ENCODE measurements around the gene JAGN1.
"Not testable (repeated sequence)": the region's sequence is repeated elsewhere in the genome, so short reads cannot be mapped to it uniquely, and the experiment has no call there.

JAGN1 gene

GRCh38 chr3:9867106-9867505, 23.3 kb upstream of the JAGN1 start:
- FAIRE-seq, result no peak

GRCh38 chr3:9869955-9870354, 20.5 kb upstream of the JAGN1 start:
- FAIRE-seq, result no peak

DNA sequence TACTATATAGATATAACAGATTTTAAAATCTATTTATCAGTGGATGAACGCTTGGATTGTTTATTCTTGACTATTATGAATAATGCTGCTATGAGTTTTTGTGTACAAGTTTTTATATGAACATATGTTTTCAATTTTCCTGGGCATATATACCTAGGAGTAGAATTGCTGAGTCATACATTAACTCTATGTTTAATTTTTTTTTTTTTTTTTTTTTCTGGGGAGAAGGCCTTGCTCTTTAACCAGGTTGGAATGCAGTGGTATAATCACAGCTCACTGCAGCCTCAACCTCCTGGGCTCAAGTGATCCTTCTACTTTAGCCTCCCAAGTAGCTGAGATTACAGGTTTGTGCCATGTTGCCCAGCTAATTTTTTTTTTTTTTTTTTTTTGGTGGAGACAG, 19.4 kb upstream of the JAGN1 start:
- no peak for FAIRE-seq

DNA sequence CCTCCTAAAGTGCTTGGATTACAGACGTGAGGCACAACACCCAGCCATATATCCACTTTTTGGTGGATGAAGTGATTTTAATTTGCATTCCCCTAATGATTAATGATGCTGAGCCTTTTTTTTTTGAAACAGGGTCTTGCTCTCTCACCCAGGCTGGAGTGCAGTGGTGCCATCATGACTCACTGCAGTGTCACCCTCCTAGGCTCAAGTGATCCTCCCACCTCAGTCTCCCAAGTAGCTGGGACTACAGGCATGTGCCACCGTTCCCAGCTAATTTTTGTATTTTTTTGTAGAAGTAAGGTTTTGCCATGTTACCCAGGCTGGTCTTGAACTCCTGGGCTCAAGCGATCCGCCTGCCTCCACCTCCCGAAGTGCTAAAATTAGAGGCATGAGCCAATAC, 18.3 kb upstream of the JAGN1 start:
- not testable (repeated sequence) for FAIRE-seq

- FAIRE-seq, result no peak
Measured at GRCh38 chr3:9875448-9875847, 15.0 kb upstream of the JAGN1 start.

DNA sequence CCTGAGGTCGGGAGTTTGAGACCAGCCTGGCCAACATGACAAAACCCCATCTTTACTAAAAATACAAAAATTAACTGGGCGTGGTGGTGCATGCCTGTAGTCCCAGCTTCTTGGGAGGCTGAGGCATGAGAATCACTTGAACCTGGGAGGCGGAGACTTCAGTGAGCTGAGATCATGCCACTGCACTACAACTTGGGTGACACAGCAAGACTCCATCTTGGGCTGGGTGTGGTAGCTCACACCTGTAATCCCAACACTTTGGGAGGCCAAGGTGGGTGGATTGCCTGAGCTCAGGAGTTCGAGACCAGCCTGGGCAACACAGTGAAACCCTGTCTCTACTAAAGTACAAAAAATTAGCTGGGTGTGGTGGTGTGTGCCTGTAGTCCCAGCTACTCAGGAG, 14.2 kb upstream of the JAGN1 start:
- not testable (repeated sequence) for FAIRE-seq

- FAIRE-seq, result no peak
Measured at GRCh38 chr3:9876991-9877390, 13.4 kb upstream of the JAGN1 start.

GRCh38 chr3:9878700-9879099, 11.7 kb upstream of the JAGN1 start:
- no peak for FAIRE-seq

GRCh38 chr3:9879830-9880549, 10.4 kb upstream of the JAGN1 start, which contains the start of gene CIDEC:
CIDEC (minus strand) TSS chr3:9880253; CDS start chr3:9878486, 1,767 bp downstream.
- FAIRE-seq, result no peak

- FAIRE-seq, result no peak
Measured at GRCh38 chr3:9881441-9881840, 9.0 kb upstream of the JAGN1 start.

DNA sequence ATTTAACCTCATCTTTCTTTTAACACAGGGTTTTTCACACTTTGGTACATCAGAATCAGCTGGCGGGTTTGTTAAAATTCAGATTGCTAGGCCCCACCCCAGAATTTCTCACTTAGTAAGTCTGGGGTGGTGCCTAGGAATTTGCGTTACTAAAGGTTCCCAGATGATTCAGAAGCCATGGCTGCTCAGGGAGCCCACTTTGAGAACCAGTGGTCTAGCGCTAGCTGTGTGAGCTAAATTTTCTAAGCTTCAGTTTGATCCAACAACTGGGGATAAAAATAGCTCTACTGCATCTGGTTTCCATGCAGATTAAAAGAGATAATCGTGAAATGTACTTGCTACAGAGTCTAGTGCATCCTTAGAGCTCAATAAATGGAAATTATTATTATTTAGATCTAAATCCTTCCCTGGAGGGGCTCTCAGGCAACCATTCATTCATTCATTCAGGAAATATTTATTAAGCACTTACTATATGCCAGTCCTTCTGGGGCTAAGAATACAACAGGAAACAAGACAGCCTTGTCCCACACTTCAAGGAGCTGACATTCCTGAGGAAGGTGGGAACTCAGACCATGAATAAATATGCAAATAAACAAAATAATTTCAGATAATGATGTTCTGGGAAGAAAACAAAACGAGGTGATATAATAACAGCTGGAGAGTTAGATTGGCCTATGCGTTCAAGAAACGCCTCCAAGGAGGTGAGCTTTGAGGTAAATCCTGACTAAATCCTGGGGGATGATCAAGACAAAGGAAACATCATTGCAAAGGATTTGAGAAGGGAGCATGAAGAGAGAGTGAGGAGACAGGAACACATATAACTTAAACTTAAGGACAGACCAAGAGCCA, 6.5 kb upstream of the JAGN1 start:
- no peak for FAIRE-seq

DNA sequence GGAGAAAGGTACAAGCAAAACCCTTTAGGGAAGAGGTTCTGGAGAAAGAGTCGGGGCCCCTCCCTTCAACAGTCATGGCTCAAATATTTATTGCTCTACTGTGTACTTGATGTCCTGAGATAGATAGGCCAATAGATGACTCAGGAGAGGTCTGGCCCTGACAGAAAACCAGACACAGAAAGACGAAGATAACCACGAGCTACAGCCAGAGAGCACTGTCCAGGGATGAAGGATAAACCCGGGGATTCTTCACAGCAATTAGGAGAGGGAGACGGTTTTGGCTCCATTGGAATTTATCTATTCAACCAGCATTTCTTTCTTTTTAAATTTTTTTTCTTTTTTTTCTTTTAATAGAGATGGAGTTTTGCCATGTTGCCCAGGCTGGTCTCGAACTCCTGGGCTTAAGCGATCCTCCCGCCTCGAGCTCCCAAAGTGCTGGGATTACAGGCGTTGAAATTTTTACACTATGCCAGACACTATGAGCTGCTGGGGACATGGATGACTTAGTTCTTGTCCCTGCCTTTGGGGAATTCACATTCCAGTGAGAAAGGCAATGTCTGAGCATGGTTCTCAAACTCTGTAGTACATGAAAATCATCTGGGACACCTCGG, 5.8 kb upstream of the JAGN1 start:
- no peak for FAIRE-seq

DNA sequence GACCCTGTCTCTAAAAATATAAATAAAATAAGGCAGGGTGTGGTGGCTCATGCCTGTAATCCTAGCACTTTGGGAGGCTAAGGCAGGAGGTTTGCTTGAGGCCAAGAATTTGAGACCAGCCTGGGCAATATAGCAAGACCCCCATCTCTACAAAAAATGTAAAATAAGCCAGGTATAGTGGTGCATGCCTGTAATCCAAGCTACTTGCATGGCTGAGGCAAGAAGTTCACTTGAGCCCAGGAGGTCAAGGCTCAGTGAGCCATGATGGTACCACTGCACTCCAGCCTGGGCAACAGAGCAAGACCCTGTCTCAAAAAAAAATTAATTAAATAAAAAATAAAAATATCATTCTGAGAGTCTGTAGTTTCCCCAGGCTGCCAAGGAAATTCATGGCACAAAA, 4.1 kb upstream of the JAGN1 start:
- no peak for FAIRE-seq

DNA sequence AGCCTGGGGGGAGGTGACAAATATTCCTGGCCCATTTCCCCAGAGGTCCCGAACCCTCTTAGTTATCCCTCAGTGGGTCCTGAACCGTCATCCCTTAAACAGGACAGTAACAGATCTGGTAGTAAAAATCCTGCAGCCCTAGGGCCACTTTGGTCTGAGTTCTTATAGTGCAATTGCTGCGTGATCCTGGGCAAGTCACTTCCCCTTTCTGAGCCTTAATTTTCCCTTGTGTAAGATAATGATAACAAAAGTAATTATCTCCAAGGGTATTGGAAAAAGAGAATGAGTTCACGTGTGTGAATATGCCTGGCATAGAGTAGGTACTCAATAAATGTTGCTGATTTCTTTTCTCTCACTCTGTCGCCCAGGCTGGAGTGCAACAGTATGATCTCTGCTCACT, 2.9 kb upstream of the JAGN1 start:
- no peak for FAIRE-seq

GRCh38 chr3:9888540-9888939, 1.9 kb upstream of the JAGN1 start:
- FAIRE-seq, result no peak

DNA sequence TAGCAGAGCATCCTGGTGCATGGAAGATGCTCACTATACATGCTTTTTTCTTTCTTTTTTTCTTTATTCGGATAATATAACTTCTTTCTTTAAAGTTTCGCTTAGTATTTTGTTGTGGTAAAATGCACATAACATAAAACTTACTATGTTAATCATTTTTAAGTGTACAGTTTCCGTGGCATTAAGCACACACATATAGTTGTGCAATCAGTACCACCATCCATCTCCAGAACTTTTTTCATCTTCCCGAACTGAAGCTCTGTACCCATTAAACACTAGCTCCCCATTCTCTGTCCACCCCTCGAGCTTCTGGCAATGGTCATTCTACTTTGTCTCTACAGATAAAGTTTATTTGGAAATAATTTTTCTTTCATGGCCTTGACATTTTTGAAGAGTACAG, 1.0 kb upstream of the JAGN1 start:
- no peak for FAIRE-seq

GRCh38 chr3:9891072-9891622, 737 bp downstream of the JAGN1 start:
- no peak for FAIRE-seq

DNA sequence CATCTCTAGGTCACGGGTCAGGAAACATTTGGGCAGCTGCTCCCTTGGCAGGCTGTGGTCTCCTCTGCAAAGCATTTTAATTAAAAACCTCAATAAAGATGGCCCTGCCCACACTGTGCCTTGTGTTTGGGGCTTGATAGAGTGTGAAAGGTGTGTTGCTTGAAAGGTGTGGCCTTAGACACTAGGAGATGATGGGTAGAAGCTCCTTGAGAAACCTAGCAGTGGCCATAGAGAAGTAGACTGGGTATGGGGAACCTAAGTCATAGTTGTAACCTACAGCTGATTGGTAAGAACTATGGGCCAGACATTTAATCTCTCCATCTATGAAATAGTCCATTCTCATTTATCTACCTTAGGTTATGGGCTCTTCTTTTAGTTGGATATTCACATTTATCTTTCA, 3.3 kb downstream of the JAGN1 start:
- no peak for FAIRE-seq

- not testable (repeated sequence) for FAIRE-seq
Measured at GRCh38 chr3:9895715-9896114, 5.3 kb downstream of the JAGN1 start.

- not testable (repeated sequence) for FAIRE-seq
Measured at GRCh38 chr3:9896755-9897407, 6.5 kb downstream of the JAGN1 start.

DNA sequence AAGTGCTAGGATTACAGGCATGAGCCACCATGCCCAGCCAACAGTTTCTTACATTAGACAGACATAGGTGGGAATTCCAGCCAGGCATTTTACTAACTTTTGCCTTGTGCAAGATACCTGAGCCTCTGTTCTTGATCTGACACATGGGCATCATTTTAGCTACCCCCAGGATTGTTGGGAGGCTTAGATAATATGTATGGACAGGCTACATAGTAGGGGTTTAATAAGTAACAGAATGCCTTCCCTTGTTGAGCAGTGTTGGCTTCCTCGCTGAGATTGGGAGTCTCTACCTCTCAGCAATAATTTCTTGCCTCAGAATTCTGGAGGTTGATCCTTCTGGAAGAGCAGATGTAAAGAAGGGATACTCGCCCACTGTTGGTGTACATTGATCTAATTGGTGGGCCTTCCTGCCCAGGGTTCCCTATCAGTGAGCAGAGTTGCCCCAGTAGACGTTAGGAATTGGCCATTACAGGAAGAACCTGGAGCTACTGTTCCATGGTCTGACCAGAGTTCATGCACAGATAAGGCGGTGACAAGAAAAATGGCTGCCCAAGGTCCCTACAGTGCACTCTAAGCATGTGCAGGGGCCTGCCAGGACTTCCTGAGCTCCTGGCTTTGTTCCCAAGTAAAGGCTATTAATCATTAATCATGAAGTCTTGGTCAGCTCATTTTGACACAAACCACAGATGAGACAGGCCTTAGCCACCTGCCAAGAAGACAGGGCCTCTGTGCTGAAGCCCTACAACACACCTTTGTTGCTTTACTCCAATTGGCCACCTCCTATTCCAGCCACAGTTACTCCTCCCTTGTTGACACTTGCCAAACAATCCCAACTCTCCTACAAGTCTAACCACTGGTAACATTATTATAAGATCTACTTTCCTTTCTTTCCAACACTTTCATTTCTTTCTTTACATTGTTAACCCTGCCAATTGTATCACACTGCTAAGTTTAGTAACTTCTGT, 7.3 kb downstream of the JAGN1 start:
- no peak for FAIRE-seq
